GM23338 (cell line): ENCODE measurements around the gene SNX10.

Source experiments
- EZH2 ChIP-seq: fragments of 200-600 bp; sonication (generic); IDR thresholded peaks from one replicate; pipeline ENCODE4 v1.8.0; 2017; ENCODE audit warnings: antibody characterized with exemption, mild to moderate bottlenecking, low read depth; ENCODE audit not compliant: unreplicated experiment
- EZH2phosphoT487 ChIP-seq: fragments of 200-600 bp; sonication (generic); IDR thresholded peaks from one replicate; pipeline ENCODE4 v1.8.1; 2018; ENCODE audit warnings: antibody characterized with exemption; ENCODE audit not compliant: unreplicated experiment
- POLR2AphosphoS5 ChIP-seq: IDR thresholded peaks from 2 replicates; pipeline ENCODE4 v1.6.1; 2016; ENCODE audit warnings: antibody characterized with exemption, low read depth
- ZNF114 ChIP-seq: fragments of 250-450 bp; sonication (Bioruptor Pico); IDR thresholded peaks from 2 replicates; pipeline ENCODE4 v1.5.0; 2020; ENCODE audit warnings: mild to moderate bottlenecking, moderate library complexity
- TF ChIP-seq, protein P1 (sequence below), 2 experiments: fragments of 200-600 bp in 1 of 2; sonication (generic) in 1 of 2; conservative IDR thresholded peaks; 2 replicates each; pipeline versions ENCODE4 v1.5.1 to v1.6.1; 2016 to 2017; ENCODE audit warnings: antibody characterized with exemption in 2 of 2, low read depth in 2 of 2, mild to moderate bottlenecking in 2 of 2, moderate library complexity in 1 of 2
- TF ChIP-seq, protein P2 (sequence below): IDR thresholded peaks from one replicate; pipeline ENCODE4 v1.6.1; 2018; ENCODE audit warnings: antibody characterized with exemption; ENCODE audit not compliant: unreplicated experiment

DNA sequence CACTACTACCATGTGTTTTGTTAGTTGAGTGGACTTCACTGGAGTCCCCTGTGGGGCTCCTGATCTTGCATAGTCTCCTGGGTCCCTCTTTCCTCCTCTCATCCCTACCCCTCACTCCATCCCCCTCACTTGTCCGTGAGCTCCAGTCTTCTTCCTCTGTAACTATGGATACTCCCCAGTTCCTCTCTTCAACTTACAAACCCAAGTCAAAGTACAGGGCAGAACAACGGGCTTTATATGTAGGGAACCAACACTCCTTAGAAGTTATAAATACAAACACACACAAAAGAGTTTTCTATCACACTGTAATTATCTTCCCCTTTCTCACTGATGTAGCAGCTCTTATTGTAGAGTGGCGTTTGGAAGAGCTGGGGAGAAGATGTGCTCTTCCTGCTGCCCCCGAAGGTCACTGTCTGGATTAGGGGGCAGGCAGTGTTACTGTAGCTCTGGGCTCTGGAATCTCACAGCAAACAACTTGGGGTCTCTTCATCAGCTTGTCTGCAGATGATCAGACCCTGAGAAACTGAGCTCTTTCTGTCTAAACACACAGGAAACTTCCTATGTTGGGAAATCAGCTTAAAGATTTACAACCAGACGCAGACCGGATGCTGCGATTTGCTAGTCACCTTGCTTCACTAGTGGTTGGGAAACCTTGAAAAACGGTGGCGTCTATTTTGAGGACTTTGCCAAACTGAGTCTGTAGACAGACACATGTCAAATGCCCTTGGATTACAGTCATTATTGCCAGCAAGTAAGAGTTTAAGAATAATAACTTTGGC is 13.6 kb downstream of the SNX10 start:
- TF ChIP-seq, protein P1, sequence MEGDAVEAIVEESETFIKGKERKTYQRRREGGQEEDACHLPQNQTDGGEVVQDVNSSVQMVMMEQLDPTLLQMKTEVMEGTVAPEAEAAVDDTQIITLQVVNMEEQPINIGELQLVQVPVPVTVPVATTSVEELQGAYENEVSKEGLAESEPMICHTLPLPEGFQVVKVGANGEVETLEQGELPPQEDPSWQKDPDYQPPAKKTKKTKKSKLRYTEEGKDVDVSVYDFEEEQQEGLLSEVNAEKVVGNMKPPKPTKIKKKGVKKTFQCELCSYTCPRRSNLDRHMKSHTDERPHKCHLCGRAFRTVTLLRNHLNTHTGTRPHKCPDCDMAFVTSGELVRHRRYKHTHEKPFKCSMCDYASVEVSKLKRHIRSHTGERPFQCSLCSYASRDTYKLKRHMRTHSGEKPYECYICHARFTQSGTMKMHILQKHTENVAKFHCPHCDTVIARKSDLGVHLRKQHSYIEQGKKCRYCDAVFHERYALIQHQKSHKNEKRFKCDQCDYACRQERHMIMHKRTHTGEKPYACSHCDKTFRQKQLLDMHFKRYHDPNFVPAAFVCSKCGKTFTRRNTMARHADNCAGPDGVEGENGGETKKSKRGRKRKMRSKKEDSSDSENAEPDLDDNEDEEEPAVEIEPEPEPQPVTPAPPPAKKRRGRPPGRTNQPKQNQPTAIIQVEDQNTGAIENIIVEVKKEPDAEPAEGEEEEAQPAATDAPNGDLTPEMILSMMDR (conservative IDR thresholded peaks at IDR 0.05; ENCODE audit: low read depth in 2 of 2): no peak
- TF ChIP-seq POLR2AphosphoS5 (no peak), ZNF114 (CRISPR knock-in tag) (no peak), EZH2phosphoT487 (no peak), EZH2 (no peak)
- TF ChIP-seq, protein P2, sequence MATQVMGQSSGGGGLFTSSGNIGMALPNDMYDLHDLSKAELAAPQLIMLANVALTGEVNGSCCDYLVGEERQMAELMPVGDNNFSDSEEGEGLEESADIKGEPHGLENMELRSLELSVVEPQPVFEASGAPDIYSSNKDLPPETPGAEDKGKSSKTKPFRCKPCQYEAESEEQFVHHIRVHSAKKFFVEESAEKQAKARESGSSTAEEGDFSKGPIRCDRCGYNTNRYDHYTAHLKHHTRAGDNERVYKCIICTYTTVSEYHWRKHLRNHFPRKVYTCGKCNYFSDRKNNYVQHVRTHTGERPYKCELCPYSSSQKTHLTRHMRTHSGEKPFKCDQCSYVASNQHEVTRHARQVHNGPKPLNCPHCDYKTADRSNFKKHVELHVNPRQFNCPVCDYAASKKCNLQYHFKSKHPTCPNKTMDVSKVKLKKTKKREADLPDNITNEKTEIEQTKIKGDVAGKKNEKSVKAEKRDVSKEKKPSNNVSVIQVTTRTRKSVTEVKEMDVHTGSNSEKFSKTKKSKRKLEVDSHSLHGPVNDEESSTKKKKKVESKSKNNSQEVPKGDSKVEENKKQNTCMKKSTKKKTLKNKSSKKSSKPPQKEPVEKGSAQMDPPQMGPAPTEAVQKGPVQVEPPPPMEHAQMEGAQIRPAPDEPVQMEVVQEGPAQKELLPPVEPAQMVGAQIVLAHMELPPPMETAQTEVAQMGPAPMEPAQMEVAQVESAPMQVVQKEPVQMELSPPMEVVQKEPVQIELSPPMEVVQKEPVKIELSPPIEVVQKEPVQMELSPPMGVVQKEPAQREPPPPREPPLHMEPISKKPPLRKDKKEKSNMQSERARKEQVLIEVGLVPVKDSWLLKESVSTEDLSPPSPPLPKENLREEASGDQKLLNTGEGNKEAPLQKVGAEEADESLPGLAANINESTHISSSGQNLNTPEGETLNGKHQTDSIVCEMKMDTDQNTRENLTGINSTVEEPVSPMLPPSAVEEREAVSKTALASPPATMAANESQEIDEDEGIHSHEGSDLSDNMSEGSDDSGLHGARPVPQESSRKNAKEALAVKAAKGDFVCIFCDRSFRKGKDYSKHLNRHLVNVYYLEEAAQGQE: no peak
